HCT116 (cell line): ENCODE measurements around the gene DMD. TPM values are rescaled to one million over a fixed set of nuclear protein-coding genes. Genes with fewer than 3 reads are reported as not detected.

ENCODE experiments used
- ATAC-seq: fragments of 200-7000 bp; cut with Tn5 transposase; 2 replicates; pipeline ENCODE4 v1.9.1; 2020; ENCODE audit warnings: mild to moderate bottlenecking, moderate library complexity
- BruUV-seq: library from RNA; stranded (reverse); fragments of 400-500 nt; replicated peaks from 2 replicates; lab custom pipeline; 2021; lab: Mats Ljungman, UMichigan
- CTCF ChIA-PET: fragments of 300-600 bp; sonication (Branson Sonifier 250); formaldehyde crosslinking; loops from one replicate; lab custom pipeline; 2021; ENCODE audit warnings: antibody characterized with exemption; lab: Charles Lee
- POLR2A ChIA-PET: fragments of 300-600, 350-600 bp; sonication (Branson Sonifier 250); formaldehyde crosslinking; loops from one replicate; lab custom pipeline; 2021; ENCODE audit warnings: antibody characterized with exemption; lab: Charles Lee
- RAD21 ChIA-PET, 2 experiments: fragments of 300-600 bp; sonication (Branson Sonifier 250); formaldehyde crosslinking; loops; one replicate each; lab custom pipeline; 2023; ENCODE audit warnings: low total read pairs in 2 of 2; ENCODE audit not compliant: uncharacterized antibody in 2 of 2, unreplicated experiment in 2 of 2, low non-redundant PET in 1 of 2; lab: Charles Lee
- DNase-seq: peaks from one replicate; pipeline ENCODE4 v3.0.0-alpha.2; 2010; ENCODE audit warnings: low read depth, low spot score
- H2AFZ ChIP-seq: fragments of 200-600 bp; shearing (Covaris generic), sonication (generic); 2 replicates; pipeline ENCODE4 v1.6.1; 2017; ENCODE audit warnings: low read depth, mixed run types, mixed read lengths, antibody characterized with exemption, low read length; ENCODE audit not compliant: poor library complexity, severe bottlenecking
- H3K27ac ChIP-seq: 2 replicates; pipeline ENCODE4 v1.5.1; 2012; ENCODE audit warnings: low read depth, low read length
- H3K27me3 ChIP-seq: fragments of 200-600 bp; sonication (generic); 2 replicates; pipeline ENCODE4 v1.6.1; 2016; ENCODE audit warnings: mixed run types, low read length, mixed read lengths; ENCODE audit not compliant: insufficient read depth
- H3K36me3 ChIP-seq, 2 experiments: fragments of 200-500 bp in 1 of 2; fragments of 200-600 bp in 1 of 2; sonication (Bioruptor generic) in 1 of 2; sonication (generic) in 1 of 2; 2 replicates each; pipeline versions ENCODE4 v1.5.1 to v1.6.1; 2014 to 2016; ENCODE audit warnings: low read length in 2 of 2, inconsistent platforms in 1 of 2, mixed read lengths in 1 of 2, mixed run types in 1 of 2; ENCODE audit not compliant: insufficient read depth in 2 of 2, control insufficient read depth in 1 of 2
- H3K4me1 ChIP-seq, 2 experiments: fragments of 200-600 bp in 1 of 2; sonication (generic) in 1 of 2; 2 replicates each; pipeline versions ENCODE4 v1.5.1 to v1.6.1; 2012 to 2017; ENCODE audit warnings: low read length in 2 of 2, inconsistent platforms in 1 of 2, mild to moderate bottlenecking in 1 of 2, mixed read lengths in 1 of 2, mixed run types in 1 of 2, moderate library complexity in 1 of 2; ENCODE audit not compliant: insufficient read depth in 2 of 2, control insufficient read depth in 1 of 2
- H3K4me2 ChIP-seq: fragments of 200-600 bp; sonication (generic); 2 replicates; pipeline ENCODE4 v1.6.1; 2017; ENCODE audit warnings: mixed run types, low read length, mixed read lengths
- H3K4me3 ChIP-seq, 2 experiments: fragments of 200-600 bp in 1 of 2; sonication (generic) in 1 of 2; replicated peaks in 1 of 2; 2 replicates each; pipeline ENCODE4 v1.5.1; 2011 to 2016; ENCODE audit warnings: low read length in 2 of 2, control low read depth in 1 of 2, low read depth in 1 of 2, mild to moderate bottlenecking in 1 of 2, mixed read lengths in 1 of 2, mixed run types in 1 of 2
- H3K79me2 ChIP-seq: fragments of 200-600 bp; sonication (generic); 2 replicates; pipeline ENCODE4 v1.6.1; 2017; ENCODE audit warnings: mild to moderate bottlenecking, mixed run types, low read length, moderate library complexity, mixed read lengths; ENCODE audit not compliant: insufficient read depth
- H3K9ac ChIP-seq: fragments of 200-600 bp; sonication (generic); 2 replicates; pipeline ENCODE4 v1.6.1; 2016; ENCODE audit warnings: low read length, mixed read lengths
- H3K9me2 ChIP-seq: fragments of 200-600 bp; sonication (generic), shearing (Covaris generic); 2 replicates; pipeline ENCODE4 v1.6.1; 2017; ENCODE audit warnings: mixed run types, mild to moderate bottlenecking, moderate library complexity; ENCODE audit not compliant: insufficient read depth
- H3K9me3 ChIP-seq, 2 experiments: fragments of 200-500 bp in 1 of 2; fragments of 200-600 bp in 1 of 2; sonication (Bioruptor generic) in 1 of 2; sonication (generic) in 1 of 2; 2 replicates each; pipeline ENCODE4 v1.6.1; 2014 to 2017; ENCODE audit warnings: low read length in 2 of 2, mixed read lengths in 2 of 2, inconsistent platforms in 1 of 2, low read depth in 1 of 2, mild to moderate bottlenecking in 1 of 2, mixed run types in 1 of 2, moderate library complexity in 1 of 2; ENCODE audit not compliant: control insufficient read depth in 1 of 2, insufficient read depth in 1 of 2
- H4K20me1 ChIP-seq: fragments of 200-600 bp; sonication (generic), shearing (Covaris generic); 2 replicates; pipeline ENCODE4 v1.6.1; 2017; ENCODE audit warnings: mixed run types, mild to moderate bottlenecking, moderate library complexity; ENCODE audit not compliant: insufficient read depth
- CEBPB ChIP-seq: IDR thresholded peaks from 2 replicates; pipeline ENCODE4 v1.6.1; 2012; ENCODE audit warnings: low read depth
- EGR1 ChIP-seq: IDR thresholded peaks from 2 replicates; pipeline ENCODE4 v1.6.1; 2012; ENCODE audit warnings: low read depth
- RAD21 ChIP-seq: IDR thresholded peaks from 2 replicates; pipeline ENCODE4 v1.6.1; 2012; ENCODE audit warnings: low read depth, mild to moderate bottlenecking
- SP1 ChIP-seq: IDR thresholded peaks from 2 replicates; pipeline ENCODE4 v1.6.1; 2012; ENCODE audit warnings: low read depth
- SRF ChIP-seq: IDR thresholded peaks from 2 replicates; pipeline ENCODE4 v1.6.1; 2012; ENCODE audit warnings: low read depth
- TCF7L2 ChIP-seq: IDR thresholded peaks from 2 replicates; pipeline ENCODE4 v1.7.0; 2011; ENCODE audit warnings: borderline replicate concordance, inconsistent platforms; ENCODE audit not compliant: insufficient read depth, insufficient read length; ENCODE audit errors: extremely low read depth
- ZFX ChIP-seq: fragments of 450-650 bp; IDR thresholded peaks from 2 replicates; pipeline ENCODE4 v1.6.1; 2017
- intact Hi-C: fragments of 100-400 bp; cut with micrococcal nuclease; formaldehyde crosslinking; loops from 2 replicates; pipeline ENCODE4 v1.10.0; 2022
- total RNA-seq: library from RNA; stranded (reverse); gene quantifications from one replicate; pipeline ENCODE4 v1.2.1, GENCODE V29; 2021; ENCODE audit not compliant: unreplicated experiment
- TF ChIP-seq, protein P1 (sequence below): IDR thresholded peaks from 2 replicates; pipeline ENCODE4 v1.6.1; 2011; ENCODE audit warnings: mild to moderate bottlenecking, low read length, moderate library complexity; ENCODE audit not compliant: insufficient replicate concordance; ENCODE audit errors: extremely low read depth
- TF ChIP-seq, protein P2 (sequence below): IDR thresholded peaks from 2 replicates; pipeline ENCODE4 v1.6.1; 2012; ENCODE audit warnings: low read depth

Gene DMD
- total RNA-seq, 1 experiment from 2014 or later = 0.05 TPM

DNA sequence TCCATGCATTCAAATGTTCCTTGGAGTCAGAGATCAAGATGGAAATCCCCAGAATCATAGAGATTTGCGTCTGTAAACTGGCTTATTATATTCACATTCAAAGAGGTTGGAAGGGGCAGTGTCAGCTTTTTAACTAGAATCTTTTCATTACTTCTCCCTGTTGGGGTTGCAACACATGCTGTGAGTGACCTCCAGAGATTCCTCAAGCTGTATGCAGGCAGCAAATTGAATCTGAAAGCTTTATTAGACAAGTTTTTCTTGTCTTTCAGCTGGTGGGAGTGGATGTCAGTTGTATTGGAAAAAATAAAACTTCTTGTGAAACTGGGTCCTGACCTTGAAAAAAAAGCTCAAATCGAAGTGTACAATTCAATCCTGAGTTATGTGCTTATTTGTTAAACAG is 1403.0 kb downstream of the DMD start:
- ATAC-seq = no peak
- Histone ChIP-seq H3K36me3 (no peaks in the 10 kb centered on the region), H3K27me3 (no peaks in the 10 kb centered on the region), H3K4me2 (no peak overlapping the region), H3K9me2 (no peaks in the 10 kb centered on the region), H3K79me2 (no peaks in the 10 kb centered on the region), H3K4me3 (no peak overlapping the region), H3K9me3 (no peaks in the 10 kb centered on the region), H3K4me1 (no peaks in the 10 kb centered on the region), H3K9ac (no peak overlapping the region), H2AFZ (no peak overlapping the region), H3K27ac (no peak overlapping the region), H4K20me1 (no peaks in the 10 kb centered on the region)
- no peak for DNase-seq
- TF ChIP-seq, protein P1, sequence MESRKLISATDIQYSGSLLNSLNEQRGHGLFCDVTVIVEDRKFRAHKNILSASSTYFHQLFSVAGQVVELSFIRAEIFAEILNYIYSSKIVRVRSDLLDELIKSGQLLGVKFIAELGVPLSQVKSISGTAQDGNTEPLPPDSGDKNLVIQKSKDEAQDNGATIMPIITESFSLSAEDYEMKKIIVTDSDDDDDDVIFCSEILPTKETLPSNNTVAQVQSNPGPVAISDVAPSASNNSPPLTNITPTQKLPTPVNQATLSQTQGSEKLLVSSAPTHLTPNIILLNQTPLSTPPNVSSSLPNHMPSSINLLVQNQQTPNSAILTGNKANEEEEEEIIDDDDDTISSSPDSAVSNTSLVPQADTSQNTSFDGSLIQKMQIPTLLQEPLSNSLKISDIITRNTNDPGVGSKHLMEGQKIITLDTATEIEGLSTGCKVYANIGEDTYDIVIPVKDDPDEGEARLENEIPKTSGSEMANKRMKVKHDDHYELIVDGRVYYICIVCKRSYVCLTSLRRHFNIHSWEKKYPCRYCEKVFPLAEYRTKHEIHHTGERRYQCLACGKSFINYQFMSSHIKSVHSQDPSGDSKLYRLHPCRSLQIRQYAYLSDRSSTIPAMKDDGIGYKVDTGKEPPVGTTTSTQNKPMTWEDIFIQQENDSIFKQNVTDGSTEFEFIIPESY = no peak
- TF ChIP-seq, protein P2, sequence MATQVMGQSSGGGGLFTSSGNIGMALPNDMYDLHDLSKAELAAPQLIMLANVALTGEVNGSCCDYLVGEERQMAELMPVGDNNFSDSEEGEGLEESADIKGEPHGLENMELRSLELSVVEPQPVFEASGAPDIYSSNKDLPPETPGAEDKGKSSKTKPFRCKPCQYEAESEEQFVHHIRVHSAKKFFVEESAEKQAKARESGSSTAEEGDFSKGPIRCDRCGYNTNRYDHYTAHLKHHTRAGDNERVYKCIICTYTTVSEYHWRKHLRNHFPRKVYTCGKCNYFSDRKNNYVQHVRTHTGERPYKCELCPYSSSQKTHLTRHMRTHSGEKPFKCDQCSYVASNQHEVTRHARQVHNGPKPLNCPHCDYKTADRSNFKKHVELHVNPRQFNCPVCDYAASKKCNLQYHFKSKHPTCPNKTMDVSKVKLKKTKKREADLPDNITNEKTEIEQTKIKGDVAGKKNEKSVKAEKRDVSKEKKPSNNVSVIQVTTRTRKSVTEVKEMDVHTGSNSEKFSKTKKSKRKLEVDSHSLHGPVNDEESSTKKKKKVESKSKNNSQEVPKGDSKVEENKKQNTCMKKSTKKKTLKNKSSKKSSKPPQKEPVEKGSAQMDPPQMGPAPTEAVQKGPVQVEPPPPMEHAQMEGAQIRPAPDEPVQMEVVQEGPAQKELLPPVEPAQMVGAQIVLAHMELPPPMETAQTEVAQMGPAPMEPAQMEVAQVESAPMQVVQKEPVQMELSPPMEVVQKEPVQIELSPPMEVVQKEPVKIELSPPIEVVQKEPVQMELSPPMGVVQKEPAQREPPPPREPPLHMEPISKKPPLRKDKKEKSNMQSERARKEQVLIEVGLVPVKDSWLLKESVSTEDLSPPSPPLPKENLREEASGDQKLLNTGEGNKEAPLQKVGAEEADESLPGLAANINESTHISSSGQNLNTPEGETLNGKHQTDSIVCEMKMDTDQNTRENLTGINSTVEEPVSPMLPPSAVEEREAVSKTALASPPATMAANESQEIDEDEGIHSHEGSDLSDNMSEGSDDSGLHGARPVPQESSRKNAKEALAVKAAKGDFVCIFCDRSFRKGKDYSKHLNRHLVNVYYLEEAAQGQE = no peak
- TF ChIP-seq RAD21 (no peak), EGR1 (no peak), CEBPB (no peak), TCF7L2 (no peak), ZFX (no peak), SP1 (no peak), SRF (no peak)
- ChIA-PET CTCF (no interaction called here), POLR2A (no interaction called here), RAD21 (no interaction called here)
- intact Hi-C loops = no loop called here
- no TSS peak for BruUV-seq
